NK-92 treated with Interleukin-12 subunit alpha and Interleukin-12 subunit beta, amount 100 ng/mL, for 24 hours (cell line): Measurements from ENCODE around the gene IKZF3.

ENCODE experiments used
- DNase-seq: peaks from one replicate; lab custom pipeline; 2025; lab: John Stamatoyannopoulos, UW

Gene IKZF3

DNA sequence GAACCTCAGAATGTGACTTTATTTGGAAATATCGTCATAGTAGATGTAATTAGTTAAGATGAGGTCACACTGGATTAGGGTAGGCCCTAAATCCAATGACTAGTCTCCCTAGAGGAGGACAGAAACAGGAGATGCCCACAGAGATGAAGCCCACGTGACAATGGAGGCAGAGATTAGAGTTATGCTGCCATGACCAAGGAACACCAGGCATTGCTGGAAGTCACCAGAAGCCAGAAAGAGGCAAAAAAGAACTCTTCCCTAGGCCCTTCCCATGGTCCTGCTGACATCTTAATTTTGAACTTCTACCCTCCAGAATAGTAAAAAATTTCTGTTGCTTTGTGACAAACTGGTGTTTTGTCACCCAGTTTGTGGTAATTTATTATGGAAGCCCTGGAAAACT lies 49.6 kb downstream of the IKZF3 start:
- DNase-seq: no peak

DNA sequence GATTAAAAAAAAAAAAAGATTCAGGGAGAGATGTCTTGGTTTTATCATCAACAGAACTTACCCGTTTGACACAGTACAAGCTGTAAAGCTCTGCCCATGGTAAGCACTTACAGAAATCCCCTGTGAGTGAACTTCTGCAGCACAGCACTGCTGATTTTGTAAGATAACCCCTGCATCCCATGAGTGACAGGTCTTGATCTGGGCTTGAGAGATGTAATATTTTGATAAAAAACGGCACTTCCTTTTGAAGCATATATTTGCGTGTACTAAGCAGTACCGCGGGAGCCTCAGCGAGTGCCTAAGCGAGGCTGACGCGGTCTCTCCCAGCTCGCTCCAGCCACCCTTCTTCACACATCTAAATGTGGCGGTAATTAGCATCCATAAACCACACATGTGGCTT lies 50.5 kb downstream of the IKZF3 start:
- DNase-seq: peak; percentile 35

DNA sequence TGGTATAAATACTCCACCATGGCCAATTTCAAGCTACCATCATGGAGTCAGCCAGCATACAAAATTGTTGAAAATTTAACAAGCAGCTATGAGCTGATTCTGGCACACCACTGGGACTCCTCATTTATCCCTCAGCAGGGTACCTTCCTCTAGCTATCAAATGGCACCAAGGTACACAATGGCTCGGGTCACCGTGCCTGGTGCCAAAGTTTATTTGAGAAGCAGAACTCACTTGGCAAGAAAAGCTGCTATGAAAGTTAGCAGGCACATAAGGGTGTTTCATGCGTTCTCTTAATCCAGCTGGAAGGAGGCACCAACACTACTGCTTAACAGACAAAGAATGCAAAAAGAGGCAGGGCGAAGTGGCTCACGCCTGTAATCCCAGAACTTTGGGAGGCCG lies 51.6 kb downstream of the IKZF3 start:
- no peak for DNase-seq

DNA sequence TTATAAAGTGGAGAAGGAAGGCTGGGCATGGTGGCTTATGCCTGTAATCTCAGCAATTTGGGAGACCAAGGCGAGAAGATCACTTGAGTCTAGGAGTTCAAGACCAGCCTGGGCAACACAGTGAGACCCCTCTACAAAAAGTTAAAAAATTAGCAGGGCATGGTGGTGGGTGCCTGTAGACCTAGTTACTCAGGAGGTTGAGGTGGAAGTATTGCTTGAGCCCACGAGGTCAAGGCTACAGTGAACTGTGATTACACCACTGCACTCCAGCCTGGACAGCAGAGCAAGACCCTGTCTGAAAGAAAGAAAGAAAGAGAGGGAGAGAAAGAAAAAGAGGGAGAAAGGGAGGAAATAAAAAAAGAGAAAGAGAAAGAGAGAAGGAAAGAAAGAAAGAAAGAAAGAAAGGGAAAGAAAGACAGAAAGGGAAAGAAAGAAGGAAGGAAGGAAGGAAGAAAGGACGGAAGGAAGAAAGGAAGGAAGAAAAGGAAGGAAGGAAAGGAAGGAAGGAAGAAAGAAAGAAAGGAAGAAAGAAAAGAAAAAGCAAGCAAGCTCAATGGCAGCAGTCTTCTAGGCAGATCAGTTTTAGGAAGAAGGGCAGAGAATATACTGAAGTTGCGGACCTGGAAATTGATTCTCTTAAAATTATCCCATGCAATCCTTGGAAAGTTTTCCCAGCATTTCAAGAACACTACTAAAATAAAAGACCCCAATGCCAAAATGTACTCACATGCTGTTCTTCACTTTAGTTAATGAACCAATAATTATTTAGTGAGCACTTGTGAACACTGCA lies 53.0 kb downstream of the IKZF3 start:
- no peak for DNase-seq

DNA sequence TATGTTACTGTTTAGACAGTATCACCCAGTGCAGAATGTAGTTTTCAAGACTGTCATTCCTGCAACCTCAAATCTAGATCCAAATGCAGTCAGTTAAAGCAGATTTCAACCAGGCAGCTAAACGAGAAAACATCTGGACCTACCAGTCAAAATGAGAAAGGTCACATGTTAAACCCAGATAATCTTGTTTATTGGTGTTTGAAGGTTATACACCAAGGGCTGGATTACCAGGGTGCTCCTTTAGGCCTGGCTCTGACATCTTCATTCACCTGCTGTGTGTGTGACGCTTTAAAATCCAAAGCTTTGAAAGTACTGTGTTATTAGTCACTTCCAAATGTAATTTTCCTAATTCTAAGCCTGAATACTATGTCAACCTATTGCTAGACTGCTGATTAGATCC lies 54.9 kb downstream of the IKZF3 start:
- no peak for DNase-seq

DNA sequence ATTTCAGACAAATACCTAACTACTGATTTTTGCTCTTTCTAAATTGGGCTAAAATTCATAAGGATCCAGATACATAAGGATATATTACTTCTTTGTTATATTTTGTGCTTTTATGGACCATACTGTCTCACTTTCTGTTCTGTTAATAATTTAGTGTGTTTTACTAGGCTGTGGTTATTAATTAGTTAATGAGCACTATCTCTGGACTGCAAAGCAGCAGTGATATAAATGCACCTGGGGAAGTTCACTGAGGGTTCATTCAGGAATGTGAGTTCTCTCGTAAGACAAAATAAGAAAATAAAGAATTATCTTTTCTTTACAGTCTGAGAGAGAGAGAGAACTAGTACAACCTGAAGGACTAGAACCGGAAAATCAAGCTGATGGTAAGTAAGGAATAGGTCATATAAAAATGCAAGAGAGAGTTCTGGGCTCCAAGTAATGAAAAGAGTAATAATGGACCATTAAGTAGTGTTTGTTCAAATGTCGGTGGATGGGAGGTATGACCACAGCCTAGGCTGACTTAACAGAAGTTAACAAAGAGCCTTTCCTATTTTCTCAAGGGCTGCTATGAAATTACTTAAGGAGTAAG lies 55.6 kb downstream of the IKZF3 start:
- no peak for DNase-seq

DNA sequence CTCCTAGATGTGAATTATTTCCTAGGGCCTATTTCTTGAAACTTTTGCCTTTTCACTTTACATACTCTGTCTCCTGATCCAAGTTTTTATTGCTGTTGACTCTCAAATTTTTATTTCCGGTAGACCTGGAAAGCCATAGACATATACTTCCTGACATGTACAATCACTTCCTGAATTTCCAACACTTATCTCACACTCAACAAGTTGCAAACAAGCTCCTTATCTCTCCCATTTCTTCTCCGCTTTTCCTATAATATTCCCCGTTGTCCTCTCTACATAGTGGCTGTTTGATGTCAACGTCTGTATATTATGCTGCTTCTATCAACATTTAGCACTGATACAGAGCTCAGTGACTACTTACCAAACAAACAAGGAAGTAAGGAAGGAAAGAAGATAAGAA lies 59.3 kb downstream of the IKZF3 start:
- no peak for DNase-seq

DNA sequence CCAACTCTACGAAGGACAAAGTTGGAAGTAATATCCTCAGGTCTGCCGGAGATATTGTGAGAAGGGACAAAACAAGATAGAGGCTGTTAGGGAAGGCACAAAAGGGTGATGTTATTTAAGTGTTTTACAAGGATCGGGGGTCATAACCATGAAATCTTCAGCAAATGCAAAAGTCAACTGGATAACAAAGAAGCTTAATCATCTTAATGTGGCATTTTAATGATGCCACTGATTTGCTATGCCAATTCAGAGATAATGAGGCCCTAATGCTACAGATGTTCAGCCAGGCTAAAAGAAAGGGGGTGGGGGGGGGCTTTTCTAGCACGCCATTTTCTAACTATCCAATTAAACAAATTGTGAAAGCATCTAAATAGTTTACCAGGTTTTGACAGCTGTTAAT lies 63.1 kb downstream of the IKZF3 start:
- DNase-seq: no peak

DNA sequence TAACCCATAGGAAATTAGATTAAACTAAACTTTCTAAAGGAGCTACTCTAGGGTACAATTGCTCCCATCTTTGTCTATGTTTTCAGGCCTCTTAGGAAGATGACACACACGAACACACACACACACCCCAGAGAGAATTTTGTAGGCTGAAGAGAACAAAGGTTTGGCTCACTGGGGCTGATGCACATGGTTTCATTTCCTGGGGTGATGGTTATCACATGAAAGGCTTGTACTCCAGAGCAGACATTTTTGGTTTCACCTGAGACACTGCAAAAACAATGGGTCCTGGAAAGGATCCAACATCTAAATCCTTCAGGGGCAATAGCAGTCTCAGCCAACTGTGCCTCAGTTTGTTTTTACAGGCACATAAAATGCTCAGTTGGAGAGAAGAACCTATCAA lies 63.6 kb downstream of the IKZF3 start:
- DNase-seq: no peak

DNA sequence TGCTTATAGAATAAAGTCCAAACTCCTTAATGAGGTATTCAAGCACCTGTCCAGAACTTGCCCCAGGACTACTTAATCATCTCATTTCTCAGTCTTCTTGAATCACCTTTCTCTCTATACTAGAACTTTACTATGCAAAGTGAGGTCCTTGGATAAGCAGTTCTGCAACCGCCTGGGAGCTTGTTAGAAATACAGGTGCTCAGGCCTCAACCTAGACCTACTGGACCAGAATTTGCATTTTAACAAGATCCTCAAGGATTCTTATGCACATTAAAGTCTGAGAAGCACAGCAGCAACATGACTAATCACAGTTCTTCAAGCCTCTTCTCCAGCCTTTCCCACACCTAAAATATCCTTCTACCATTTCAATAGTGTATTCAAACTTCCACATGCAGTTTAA lies 64.7 kb downstream of the IKZF3 start:
- DNase-seq: no peak

DNA sequence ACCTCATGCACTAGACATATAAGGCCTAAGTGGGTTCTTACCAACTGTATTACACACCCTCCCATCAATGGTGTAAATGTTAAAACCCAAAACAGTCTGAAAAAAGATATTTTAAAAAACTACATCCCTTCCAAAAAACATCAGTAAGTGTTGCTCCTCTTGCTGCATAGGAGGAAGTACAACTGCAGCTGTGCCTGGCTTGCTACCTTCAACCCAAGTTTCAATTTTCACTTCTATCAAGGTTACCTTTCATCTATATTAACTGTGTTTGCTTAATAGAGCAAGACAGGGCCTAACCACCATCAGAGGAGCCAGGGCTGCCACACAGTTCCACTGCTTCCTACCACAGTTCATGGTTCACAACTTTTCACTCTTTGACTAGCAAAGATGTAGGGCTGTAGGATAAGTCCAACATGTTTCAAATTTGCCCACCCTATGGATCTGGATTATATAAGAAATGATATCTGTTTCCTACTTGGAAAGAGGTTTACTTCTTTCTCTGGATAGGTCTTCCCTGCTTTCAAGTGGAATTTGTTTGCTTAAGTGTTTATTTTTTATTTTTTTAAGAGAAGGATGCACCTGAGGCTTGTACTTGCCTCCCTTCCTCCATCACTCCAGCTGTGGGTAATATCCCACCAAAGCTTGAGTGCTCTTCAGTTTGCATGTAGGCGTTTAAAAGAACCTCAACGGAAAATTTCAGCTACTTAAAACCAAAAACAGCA lies 69.7 kb downstream of the IKZF3 start:
- no peak for DNase-seq

DNA sequence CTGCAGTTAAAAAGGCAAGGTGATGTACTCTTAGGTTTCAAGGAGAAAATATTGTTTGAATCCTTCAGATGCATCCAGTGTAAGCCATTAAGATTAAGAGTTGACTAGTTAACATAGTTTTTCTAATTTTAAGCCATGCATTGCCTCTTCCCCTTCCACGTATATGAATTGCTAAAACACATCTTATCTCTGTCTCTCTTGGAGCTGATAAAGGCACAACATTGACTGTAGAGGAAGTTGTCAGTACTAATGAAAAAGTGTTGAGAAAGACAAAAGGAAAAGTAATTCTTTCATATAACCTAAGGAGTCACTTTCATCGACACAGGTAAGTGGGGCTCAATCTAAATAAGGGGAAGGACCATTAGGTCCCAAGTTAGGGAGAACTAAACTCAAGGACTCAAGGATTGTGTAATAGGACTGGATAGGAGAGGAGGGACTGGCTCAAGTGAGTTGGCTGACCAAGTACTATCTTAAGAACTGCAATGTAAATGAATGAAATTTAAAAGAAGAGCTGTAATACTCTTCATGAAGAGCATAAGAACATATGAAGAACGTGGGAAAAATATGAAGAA lies 70.7 kb downstream of the IKZF3 start:
- DNase-seq: no peak

DNA sequence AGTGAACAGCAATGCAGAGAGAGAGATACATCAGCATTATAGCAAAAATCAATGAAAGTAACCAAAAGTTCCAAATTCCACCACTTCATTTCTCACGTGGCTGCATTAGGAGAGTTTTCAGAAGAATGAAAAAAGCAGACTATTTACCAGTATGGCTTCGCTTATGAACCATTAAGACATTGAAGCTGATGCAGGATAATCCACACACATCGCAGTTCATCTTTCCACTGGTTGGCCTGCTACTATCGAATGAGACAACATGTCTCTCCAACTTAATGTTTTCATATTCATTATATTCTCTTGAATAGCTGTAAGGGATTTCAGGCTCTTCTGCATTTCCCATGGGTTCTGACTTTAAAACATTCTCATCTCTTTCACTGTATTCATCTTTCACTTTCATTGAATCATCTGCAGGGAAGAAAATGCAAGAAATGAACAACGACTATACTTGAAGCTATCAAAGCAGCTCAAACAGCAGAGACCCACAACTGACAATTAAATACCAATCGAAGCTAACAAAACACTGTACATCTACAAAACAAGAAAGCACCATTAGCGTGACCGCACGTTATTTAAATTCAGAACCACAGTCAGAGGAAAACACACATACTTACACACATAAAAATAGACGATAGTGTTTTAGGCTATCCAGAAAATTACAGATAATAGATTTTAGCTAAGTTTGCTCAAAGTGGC lies 71.4 kb downstream of the IKZF3 start:
- DNase-seq: no peak

DNA sequence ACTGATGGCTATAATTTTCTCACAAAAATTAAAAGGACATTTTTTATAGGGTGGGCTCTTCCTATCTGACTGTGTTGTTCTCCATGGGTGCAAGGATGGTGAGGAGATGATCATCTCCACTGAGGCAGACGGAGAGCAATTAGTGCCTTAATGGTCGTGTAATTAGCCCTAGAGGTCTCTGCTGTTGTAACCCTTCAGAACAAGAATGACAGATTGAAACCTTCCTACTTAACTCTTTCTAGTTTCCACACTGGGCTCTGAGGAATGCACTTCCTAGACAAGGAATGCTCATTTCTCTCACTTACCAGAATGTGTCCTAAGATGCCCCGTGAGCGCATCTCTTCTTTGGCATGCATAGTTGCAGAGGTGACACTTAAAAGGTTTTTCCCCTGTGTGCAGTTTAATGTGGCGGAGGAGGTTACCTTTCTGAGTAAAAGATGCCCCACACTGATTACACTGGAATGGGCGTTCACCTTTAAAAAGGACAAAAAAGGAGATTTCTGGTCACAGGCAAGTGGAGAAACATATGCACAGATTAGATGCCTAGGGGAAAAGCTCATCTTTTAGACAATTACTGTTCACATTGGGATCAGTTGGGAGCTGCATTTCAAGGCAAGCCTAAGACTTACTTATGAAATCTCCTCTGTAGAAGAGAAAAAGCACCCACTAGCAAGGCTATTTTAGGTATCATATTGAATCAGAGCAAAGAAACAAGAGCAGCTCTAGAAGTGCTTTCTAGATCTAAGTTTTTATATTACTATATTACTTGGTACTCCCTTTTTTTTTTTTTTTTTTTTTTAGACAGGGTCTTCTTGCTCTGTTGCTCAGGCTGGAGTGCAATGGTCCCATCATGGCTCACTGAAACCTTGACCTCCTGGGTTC lies 72.8 kb downstream of the IKZF3 start:
- DNase-seq: no peak

DNA sequence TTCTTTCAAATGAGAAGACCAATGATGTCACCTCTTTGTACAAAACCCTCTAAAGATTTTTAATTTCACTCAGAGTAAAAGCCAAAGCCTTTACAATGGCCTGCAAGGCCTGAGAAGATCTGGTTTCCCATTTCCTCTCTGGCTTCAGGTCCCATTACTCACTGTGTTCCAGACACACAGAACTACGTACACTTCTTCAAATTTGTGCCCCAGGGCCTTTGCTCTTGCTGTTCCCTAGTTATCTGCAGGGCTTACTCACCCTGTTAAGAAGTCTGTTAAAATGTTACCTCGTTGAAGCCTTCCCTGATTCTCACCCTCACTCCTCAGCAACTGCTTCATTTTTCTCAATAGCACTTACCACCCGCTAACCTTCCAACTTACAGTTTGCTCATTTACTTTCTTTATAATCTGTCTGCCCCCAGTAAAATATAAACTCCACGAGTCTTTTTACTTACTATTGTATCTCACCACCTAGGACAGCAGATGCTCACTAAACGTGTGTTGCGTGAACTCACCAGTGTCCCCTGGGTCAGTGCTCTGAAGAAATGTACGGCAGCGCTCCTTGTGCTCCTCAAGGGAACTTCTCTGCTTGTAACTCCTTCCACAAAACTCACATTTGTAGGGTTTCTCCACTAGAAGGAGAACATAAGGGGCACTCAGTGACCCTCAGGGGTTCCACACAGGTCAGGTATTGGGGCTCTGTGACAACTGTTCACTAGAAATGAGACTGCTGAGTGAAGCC lies 76.2 kb downstream of the IKZF3 start:
- DNase-seq: no peak

DNA sequence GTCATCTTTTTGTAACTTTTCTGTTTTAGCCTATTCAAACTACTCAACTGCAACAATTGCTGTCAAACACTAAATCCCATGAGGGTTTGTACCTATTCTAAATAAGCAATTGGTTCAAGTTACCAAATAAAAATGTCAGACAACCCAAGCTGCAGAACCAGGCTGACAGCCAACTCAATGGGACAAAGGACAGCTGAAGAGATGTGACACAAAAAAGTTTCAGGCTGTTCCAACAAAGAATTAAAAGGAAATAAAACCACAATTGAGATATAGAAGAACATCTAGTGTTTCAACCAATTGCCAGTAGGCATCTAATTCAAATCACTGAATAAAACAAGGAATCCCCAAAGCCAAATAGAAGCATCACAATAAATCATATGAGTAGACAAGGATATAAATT lies 77.1 kb downstream of the IKZF3 start:
- no peak for DNase-seq

DNA sequence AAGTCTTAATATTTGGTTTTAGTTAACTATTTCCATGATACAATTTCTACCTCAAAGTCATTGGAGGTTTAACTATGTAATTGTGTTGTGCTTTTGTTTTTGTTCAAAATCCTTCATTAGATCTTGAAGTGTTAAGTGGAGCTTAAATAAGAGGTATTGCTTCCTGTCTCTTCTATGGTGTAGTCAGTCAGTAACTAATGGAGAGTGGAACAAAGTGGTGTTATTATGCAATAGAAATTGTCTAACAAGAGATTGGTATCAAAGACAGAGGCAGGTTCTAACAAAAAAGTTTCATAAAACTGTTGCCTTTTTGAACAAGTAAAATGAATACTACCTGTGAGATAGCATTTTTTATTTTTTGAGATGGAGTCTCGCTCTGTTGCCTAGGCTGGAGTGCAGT lies 81.1 kb downstream of the IKZF3 start:
- no peak for DNase-seq

DNA sequence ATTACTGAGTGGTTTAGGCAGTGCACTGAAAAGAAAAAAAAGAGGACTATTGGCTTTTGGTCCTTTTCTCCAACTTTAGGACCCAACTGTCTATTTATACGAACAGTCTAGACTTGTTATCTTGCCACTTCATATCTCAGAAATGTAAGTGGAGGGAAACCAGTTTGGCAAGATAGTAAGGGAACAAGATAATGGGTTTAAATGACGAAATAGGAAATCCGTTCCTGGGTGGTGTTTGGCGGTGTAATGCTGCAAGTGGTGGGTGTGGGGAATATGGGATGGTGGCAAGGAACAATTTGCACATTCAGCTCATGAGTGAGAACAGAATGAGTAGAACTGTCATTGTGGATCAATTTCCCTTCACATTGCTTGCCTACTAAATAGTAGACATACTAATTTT lies 81.6 kb downstream of the IKZF3 start:
- DNase-seq: no peak

DNA sequence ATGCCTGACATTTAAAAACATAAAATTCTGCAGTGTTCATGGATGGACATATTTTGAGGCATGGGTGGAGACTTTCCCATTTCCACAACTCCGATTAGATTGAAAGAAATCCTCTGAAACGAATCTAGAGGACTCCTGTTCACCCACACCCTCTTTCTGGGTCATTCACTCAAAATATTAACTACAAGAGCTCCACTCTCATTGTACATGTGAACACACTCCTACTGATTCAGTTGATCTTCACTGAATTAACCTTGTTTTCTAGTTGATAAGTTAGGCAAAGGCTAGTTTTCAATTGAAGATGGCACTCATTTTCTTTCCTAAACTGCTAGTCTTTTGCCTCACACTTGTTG lies 82.3 kb downstream of the IKZF3 start:
- DNase-seq: no peak

DNA sequence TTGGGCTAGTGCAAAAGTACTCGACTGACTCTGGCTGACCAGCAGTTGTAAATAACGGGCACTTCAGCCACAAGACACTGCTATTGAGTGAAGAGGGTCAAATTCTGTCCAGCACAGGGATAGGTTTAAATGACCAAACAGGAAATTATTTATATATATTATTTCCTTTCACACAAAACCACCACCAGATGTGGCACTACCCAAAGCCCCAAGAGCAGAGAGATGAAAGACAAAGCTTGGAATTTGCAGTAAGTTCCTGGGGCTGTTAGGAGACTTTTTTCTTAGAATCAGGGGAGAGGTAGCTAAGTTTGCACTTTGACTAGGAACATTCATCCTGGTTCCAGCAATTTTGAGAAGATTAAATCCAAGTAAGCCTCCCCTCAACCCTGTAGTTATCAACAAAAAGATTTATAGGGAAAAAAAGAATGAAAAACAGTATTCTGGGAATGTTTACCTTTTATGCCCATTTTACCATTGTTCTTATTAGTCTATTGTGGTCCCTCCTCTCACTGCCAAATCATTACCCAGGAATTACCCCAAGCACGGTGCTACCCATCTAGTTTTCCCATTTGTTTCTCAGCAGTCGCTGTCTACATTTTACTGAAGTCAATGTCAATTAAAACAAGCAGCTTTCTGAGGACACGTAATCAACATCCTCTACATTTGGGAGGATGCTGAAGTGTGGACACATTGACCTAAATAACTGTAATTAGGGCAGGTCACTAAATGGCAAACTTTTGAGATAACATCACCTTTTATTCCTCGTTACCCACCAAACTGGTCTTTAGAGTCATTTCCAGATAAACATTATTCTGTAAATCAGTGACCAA lies 82.9 kb downstream of the IKZF3 start:
- no peak for DNase-seq
